Motor neuron (in vitro differentiated cells): ENCODE results near the gene TGFBR3. TPM values are rescaled to one million over a fixed set of nuclear protein-coding genes. Genes with fewer than 3 reads are reported as not detected.

Experiments
- ATAC-seq, 8 experiments: fragments of 200-7000 bp; cut with Tn5 transposase; replicated peaks in 6 of 8; 2 replicates each; pipeline ENCODE4 v1.8.0; 2021; ENCODE audit warnings: mild to moderate bottlenecking in 8 of 8, moderate library complexity in 8 of 8
- H3K27ac ChIP-seq, 2 donors: fragments of 250-450 bp; sonication (Bioruptor Pico); 2 replicates each; pipeline ENCODE4 v1.9.0; 2021; ENCODE audit warnings: antibody characterized with exemption in 2 of 2, mild to moderate bottlenecking in 2 of 2, moderate library complexity in 1 of 2
- H3K4me1 ChIP-seq, 2 donors: fragments of 250-450 bp; sonication (Bioruptor Pico); replicated peaks in 1 of 2; 2 replicates each; pipeline ENCODE4 v1.6.1; 2021; ENCODE audit warnings: antibody characterized with exemption in 2 of 2, mild to moderate bottlenecking in 2 of 2, moderate library complexity in 1 of 2
- H3K4me3 ChIP-seq, 5 donors: fragments of 250-450 bp; sonication (Bioruptor Pico); 2 replicates each; pipeline ENCODE4 v1.9.0; 2021; ENCODE audit warnings: antibody characterized with exemption in 5 of 5, mild to moderate bottlenecking in 5 of 5, moderate library complexity in 4 of 5
- WGBS, 10 experiments: fragments of 450-650 bp; shearing (Covaris generic); methylation state at CpG; one replicate each; pipeline ENCODE4 v1.0.0; 2022; 5-methylcytosine and 5-hydroxymethylcytosine counted together
- in situ Hi-C, 9 experiments: fragments of 400-800 bp; cut with MboI; loops; one replicate each; pipeline ENCODE4 v1.15.0; 2021; ENCODE audit warnings: low sequenced_read_pairs in 9 of 9, low pct_unique_long_range_greater_than_20kb in 2 of 9; ENCODE audit not compliant: unreplicated experiment in 9 of 9
- total RNA-seq, 8 experiments: library from RNA; unstranded; fragments of 300-600 nt; gene quantifications; 2 replicates each; pipeline versions ENCODE4 v1.2.3 to v1.2.4, GENCODE V29; 2022

Gene TGFBR3
- total RNA-seq, 8 experiments from 2014 or later: 3.5 to 57.8 (median 9.0) TPM

- WGBS, 10 experiments: 41 to 100% (median 72%) methylated on average over 1 to 3 of the region's 3 CpGs; no CpG with 5 or more reads in 2 of the 10 experiments
- H3K27ac ChIP-seq: no peak overlapping the region
- no peak overlapping the region for H3K4me3 ChIP-seq
- peaks cover 13 to 15% of the 10 kb centered on the region in 2 donors for H3K4me1 ChIP-seq
- ATAC-seq: no peak
- in situ Hi-C loops: no loop called here
Measured at GRCh38 chr1:91784191-91784590, 101.8 kb downstream of the TGFBR3 start.

GRCh38 chr1:91783423-91784170 is 102.4 kb downstream of the TGFBR3 start:
- WGBS, 10 experiments: 35 to 100% (median 94%) methylated on average over 2 to 7 of the region's 7 CpGs
- Histone ChIP-seq H3K27ac (no peak overlapping the region), H3K4me3 (no peak overlapping the region), H3K4me1 (peaks cover 17 to 18% of the 10 kb centered on the region in 2 donors)
- in situ Hi-C loops: no loop called here
- no peak for ATAC-seq

GRCh38 chr1:91781901-91782622 is 103.9 kb downstream of the TGFBR3 start:
- peaks cover 30% of the 10 kb centered on the region in 2 donors for H3K4me1 ChIP-seq
- H3K27ac ChIP-seq: no peak overlapping the region
- H3K4me3 ChIP-seq: no peak overlapping the region
- 41 to 100% (median 80%) methylated on average over 1 to 9 of the region's 10 CpGs; no CpG with 5 or more reads in 2 of the 10 experiments for WGBS, 10 experiments
- ATAC-seq: no peak
- in situ Hi-C loops: no loop called here

GRCh38 chr1:91781371-91781825 is 104.6 kb downstream of the TGFBR3 start:
- Histone ChIP-seq H3K4me1 (peaks cover 32 to 33% of the 10 kb centered on the region in 2 donors), H3K27ac (peak overlapping the region in 1 of 2 donors; percentile 9), H3K4me3 (no peak overlapping the region)
- ATAC-seq: peak; percentile 62 to 85 (median 72)
- in situ Hi-C loops: no loop called here
- 0 to 94% (median 39%) methylated on average over 3 to 4 of the region's 4 CpGs; no CpG with 5 or more reads in 2 of the 10 experiments for WGBS, 10 experiments

GRCh38 chr1:91779548-91780021 is 106.4 kb downstream of the TGFBR3 start:
- in situ Hi-C loops: no loop called here
- no peak overlapping the region for H3K4me3 ChIP-seq
- peaks cover 32 to 33% of the 10 kb centered on the region in 2 donors for H3K4me1 ChIP-seq
- ATAC-seq: peak in 5 of 8 experiments; percentile 11 to 61 (median 16)
- WGBS, 10 experiments: 85 to 100% (median 90%) methylated on average over 1 to 2 of the region's 2 CpGs; no CpG with 5 or more reads in 5 of the 10 experiments
- H3K27ac ChIP-seq: no peak overlapping the region

GRCh38 chr1:91778964-91779363 is 107.0 kb downstream of the TGFBR3 start:
- in situ Hi-C loops: no loop called here
- peak in 5 of 8 experiments; percentile 20 to 59 (median 48) for ATAC-seq
- H3K4me1 ChIP-seq: peaks cover 32 to 33% of the 10 kb centered on the region in 2 donors
- H3K27ac ChIP-seq: no peak overlapping the region
- no peak overlapping the region for H3K4me3 ChIP-seq
- WGBS, 10 experiments: 0 to 89% (median 37%) methylated on average over 1 to 5 of the region's 5 CpGs

GRCh38 chr1:91777630-91778300 is 108.2 kb downstream of the TGFBR3 start:
- peak in 5 of 8 experiments; percentile 67 to 79 (median 70) for ATAC-seq
- 18 to 88% (median 63%) methylated on average over 1 to 10 of the region's 10 CpGs for WGBS, 10 experiments
- H3K4me1 ChIP-seq: peaks cover 32 to 33% of the 10 kb centered on the region in 2 donors
- no peak overlapping the region for H3K4me3 ChIP-seq
- no peak overlapping the region for H3K27ac ChIP-seq
- in situ Hi-C loops: no loop called here

GRCh38 chr1:91777196-91777595 is 108.8 kb downstream of the TGFBR3 start:
- Histone ChIP-seq H3K27ac (no peak overlapping the region), H3K4me1 (peaks cover 32 to 33% of the 10 kb centered on the region in 2 donors), H3K4me3 (no peak overlapping the region)
- no peak for ATAC-seq
- WGBS, 10 experiments: 57 to 100% (median 63%) methylated on average over 1 of the region's 1 CpG; no CpG with 5 or more reads in 6 of the 10 experiments
- in situ Hi-C loops: no loop called here

GRCh38 chr1:91776068-91776794 is 109.7 kb downstream of the TGFBR3 start:
- no peak overlapping the region for H3K27ac ChIP-seq
- WGBS, 10 experiments: 50 to 100% (median 85%) methylated on average over 1 to 3 of the region's 3 CpGs; no CpG with 5 or more reads in 1 of the 10 experiments
- ATAC-seq: no peak
- in situ Hi-C loops: no loop called here
- peaks cover 27 to 28% of the 10 kb centered on the region in 2 donors for H3K4me1 ChIP-seq
- H3K4me3 ChIP-seq: no peak overlapping the region

- 60 to 100% (median 95%) methylated on average over 1 to 6 of the region's 6 CpGs; no CpG with 5 or more reads in 2 of the 10 experiments for WGBS, 10 experiments
- H3K4me3 ChIP-seq: no peak overlapping the region
- peaks cover 31 to 33% of the 10 kb centered on the region in 2 donors for H3K4me1 ChIP-seq
- no peak for ATAC-seq
- H3K27ac ChIP-seq: no peak overlapping the region
- in situ Hi-C loops: no loop called here
Measured at GRCh38 chr1:91775227-91775626, 110.7 kb downstream of the TGFBR3 start.

- Histone ChIP-seq H3K27ac (no peak overlapping the region), H3K4me1 (peaks cover 36 to 37% of the 10 kb centered on the region in 2 donors), H3K4me3 (no peak overlapping the region)
- WGBS, 10 experiments: 57 to 100% (median 93%) methylated on average over 1 to 7 of the region's 7 CpGs; no CpG with 5 or more reads in 1 of the 10 experiments
- no peak for ATAC-seq
- in situ Hi-C loops: no loop called here
Measured at GRCh38 chr1:91774520-91775203, 111.3 kb downstream of the TGFBR3 start.

- no peak for ATAC-seq
- in situ Hi-C loops: no loop called here
- 56 to 100% (median 84%) methylated on average over 1 to 2 of the region's 2 CpGs for WGBS, 10 experiments
- Histone ChIP-seq H3K4me3 (no peak overlapping the region), H3K4me1 (peaks cover 18 to 20% of the 10 kb centered on the region in 2 donors), H3K27ac (no peak overlapping the region)
Measured at GRCh38 chr1:91771717-91772116, 114.2 kb downstream of the TGFBR3 start.
